GM20000 (cell line): ENCODE data around the gene NAV2.
A peak's percentile ranks its signal among the peaks of the same experiment; 100 is the strongest.

Experiments
- DNase-seq: peaks from one replicate; pipeline ENCODE4 v3.0.0; 2012; ENCODE audit warnings: low spot score
- TF ChIP-seq, protein P1 (sequence below): IDR thresholded peaks from 2 replicates; pipeline ENCODE4 v1.5.1; 2012; ENCODE audit warnings: mild to moderate bottlenecking, control low read depth; ENCODE audit errors: extremely low read depth, missing control alignments

NAV2 gene

GRCh38 chr11:20137637-20138036 is 425.0 kb downstream of the NAV2 start:
- TF ChIP-seq, protein P1, sequence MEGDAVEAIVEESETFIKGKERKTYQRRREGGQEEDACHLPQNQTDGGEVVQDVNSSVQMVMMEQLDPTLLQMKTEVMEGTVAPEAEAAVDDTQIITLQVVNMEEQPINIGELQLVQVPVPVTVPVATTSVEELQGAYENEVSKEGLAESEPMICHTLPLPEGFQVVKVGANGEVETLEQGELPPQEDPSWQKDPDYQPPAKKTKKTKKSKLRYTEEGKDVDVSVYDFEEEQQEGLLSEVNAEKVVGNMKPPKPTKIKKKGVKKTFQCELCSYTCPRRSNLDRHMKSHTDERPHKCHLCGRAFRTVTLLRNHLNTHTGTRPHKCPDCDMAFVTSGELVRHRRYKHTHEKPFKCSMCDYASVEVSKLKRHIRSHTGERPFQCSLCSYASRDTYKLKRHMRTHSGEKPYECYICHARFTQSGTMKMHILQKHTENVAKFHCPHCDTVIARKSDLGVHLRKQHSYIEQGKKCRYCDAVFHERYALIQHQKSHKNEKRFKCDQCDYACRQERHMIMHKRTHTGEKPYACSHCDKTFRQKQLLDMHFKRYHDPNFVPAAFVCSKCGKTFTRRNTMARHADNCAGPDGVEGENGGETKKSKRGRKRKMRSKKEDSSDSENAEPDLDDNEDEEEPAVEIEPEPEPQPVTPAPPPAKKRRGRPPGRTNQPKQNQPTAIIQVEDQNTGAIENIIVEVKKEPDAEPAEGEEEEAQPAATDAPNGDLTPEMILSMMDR, result no peak
- DNase-seq, result no peak

DNA sequence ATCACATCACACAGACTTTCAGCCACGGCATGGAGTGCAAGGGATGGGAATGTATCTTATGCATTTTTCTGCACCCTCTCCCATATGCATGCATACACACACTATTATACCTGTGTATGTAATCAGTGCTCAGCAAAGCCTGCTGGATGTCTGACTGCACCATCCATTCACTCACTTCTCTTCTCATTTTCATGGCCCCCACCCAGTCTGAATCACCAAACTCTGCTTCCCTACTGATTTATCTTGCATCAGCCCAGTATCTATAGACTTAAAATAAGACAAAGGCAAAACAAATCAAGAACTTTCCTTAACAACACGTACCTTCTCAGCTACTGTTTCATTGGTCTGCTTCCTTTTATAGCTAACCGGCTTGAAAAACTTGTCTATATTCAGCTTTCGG is 426.1 kb downstream of the NAV2 start:
- DNase-seq, result no peak
- TF ChIP-seq, protein P1, result no peak

DNA sequence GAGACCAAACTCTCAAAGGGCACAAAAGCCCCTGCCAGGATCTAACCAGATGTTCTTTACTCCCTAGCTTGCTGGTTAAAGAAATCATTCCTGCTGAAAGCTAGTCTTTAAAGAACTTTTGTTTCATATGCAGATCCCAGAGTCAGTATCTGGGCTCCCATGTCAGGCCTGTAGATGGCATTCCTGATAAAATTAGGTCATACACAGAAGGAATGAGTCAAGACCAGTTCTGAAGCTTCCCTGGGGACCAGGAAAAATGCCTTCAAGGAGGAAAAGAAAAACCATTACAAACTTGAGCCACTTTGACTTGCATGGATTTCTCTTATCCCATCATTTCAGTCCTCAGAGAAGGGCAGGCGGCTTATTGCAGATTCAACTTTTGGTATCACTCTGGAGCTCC is 441.7 kb downstream of the NAV2 start:
- no peak for DNase-seq
- TF ChIP-seq, protein P1, result no peak

DNA sequence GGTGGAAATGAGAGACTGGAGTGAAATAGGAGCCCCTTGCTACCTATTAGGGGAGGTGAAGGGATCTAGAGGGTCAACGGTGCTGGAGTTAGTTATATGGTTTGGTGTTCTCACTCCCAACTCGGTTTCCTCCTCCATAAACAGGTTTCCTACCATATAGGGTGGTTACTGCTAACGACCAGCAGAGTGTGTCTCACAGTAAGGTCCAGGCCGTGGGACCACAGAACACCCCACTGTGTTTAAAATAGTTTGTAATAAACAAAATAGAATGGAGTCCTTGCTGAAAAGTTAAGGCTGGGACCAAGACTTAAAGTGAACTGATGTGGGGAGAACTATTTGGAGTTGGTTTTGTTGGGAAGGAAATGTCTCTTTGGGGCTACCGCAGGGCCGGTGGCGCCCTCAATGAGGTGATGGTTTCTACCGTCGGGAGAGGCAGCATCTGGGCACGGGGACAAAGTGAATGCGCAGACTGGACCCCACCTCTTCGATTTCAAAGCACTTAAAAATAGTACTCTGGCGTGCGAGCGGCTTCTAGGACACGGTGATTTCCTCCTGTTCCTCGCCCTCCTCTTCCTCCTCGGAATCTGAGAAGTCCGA is 443.1 kb downstream of the NAV2 start:
- TF ChIP-seq, protein P1, result no peak
- DNase-seq, result peak; percentile 21

- DNase-seq, result peak; percentile 64
- TF ChIP-seq, protein P1, result no peak
Measured at GRCh38 chr11:20156280-20156875, 443.7 kb downstream of the NAV2 start.

- DNase-seq, result peak; percentile 32
- TF ChIP-seq, protein P1, result no peak
Measured at GRCh38 chr11:20156876-20157613, 444.4 kb downstream of the NAV2 start.

- peak; percentile 18 for DNase-seq
- TF ChIP-seq, protein P1, result no peak
Measured at GRCh38 chr11:20157728-20158127, 445.1 kb downstream of the NAV2 start.
